T-helper 17 cell (primary cell): ENCODE measurements around the gene GOLGA8Q. TPM values are rescaled to one million over a fixed set of nuclear protein-coding genes. Genes with fewer than 3 reads are reported as not detected.
"Not testable (repeated sequence)": the region's sequence is repeated elsewhere in the genome, so short reads cannot be mapped to it uniquely, and the experiment has no call there.

Source experiments
- ATAC-seq: fragments of 150-1000 bp; cut with Tn5 transposase; 2 replicates; pipeline ENCODE4 v1.10.0; 2021; ENCODE audit warnings: mild to moderate bottlenecking, moderate library complexity
- DNase-seq, 3 donors: peaks; one replicate each; pipeline versions ENCODE4 v3.0.0 to v3.0.0-alpha.2; 2020 to 2021
- H3K9me3 ChIP-seq: one replicate; pipeline ENCODE4 v1.7.0; 2013; ENCODE audit warnings: low read length, mild to moderate bottlenecking; ENCODE audit not compliant: control insufficient read depth, poor library complexity, severe bottlenecking
- H3K27ac Mint-ChIP-seq: one replicate; pipeline ENCODE4 v1.8.0; 2022; ENCODE audit warnings: mild to moderate bottlenecking, moderate library complexity, mixed read lengths
- H3K27me3 Mint-ChIP-seq: one replicate; pipeline ENCODE4 v1.8.0; 2022; ENCODE audit warnings: mixed read lengths
- H3K36me3 Mint-ChIP-seq: one replicate; pipeline ENCODE4 v1.8.0; 2022; ENCODE audit warnings: low read depth, mixed read lengths
- H3K4me1 Mint-ChIP-seq: one replicate; pipeline ENCODE4 v1.8.0; 2022; ENCODE audit warnings: mild to moderate bottlenecking, mixed read lengths
- H3K4me3 Mint-ChIP-seq: one replicate; pipeline ENCODE4 v1.8.0; 2022; ENCODE audit warnings: mild to moderate bottlenecking, moderate library complexity, mixed read lengths
- total RNA-seq, 4 donors: library from RNA in 2 of 4; stranded (reverse) in 2 of 4; gene quantifications; one replicate each; pipeline ENCODE4 v1.2.3 and lab custom pipeline; 2022 to 2026

GOLGA8Q gene
- total RNA-seq, 2 donors from 2014 or later: 1.4 TPM; not detected in 1

GRCh38 chr15:30603796-30604195 lies 51.9 kb downstream of the GOLGA8Q start, which contains the start of gene GOLGA8H:
TSS of gene GOLGA8H (plus strand) at chr15:30604028. CDS start at chr15:30604126, 98 bp downstream.
- not testable (repeated sequence) for H3K27me3 Mint-ChIP-seq, H3K36me3 Mint-ChIP-seq, H3K4me1 Mint-ChIP-seq, H3K4me3 Mint-ChIP-seq, ATAC-seq, H3K9me3 ChIP-seq, H3K27ac Mint-ChIP-seq, DNase-seq

Other genes starting within 250 kb of the GOLGA8Q start
- not detected for gene CHRFAM7A, start 158.5 kb upstream of the GOLGA8Q start, total RNA-seq
- gene GOLGA8R, start 137.8 kb upstream of the GOLGA8Q start, total RNA-seq: 1 to 10 TPM; 2.0 to 2.2 TPM
- gene GOLGA8H, start 52.0 kb downstream of the GOLGA8Q start, total RNA-seq: under 1 TPM in 1 of 2 donors, not detected in 1; 0.42 TPM